Measurements from ENCODE around the gene ADK. TPM values are rescaled to one million over a fixed set of nuclear protein-coding genes. Genes with fewer than 3 reads are reported as not detected.

Gene ADK
- polyA plus RNA-seq, 1 donor (not counting 4 experiments of a cell fraction or from before 2014, with no cell fraction given) = 139 TPM

DNA sequence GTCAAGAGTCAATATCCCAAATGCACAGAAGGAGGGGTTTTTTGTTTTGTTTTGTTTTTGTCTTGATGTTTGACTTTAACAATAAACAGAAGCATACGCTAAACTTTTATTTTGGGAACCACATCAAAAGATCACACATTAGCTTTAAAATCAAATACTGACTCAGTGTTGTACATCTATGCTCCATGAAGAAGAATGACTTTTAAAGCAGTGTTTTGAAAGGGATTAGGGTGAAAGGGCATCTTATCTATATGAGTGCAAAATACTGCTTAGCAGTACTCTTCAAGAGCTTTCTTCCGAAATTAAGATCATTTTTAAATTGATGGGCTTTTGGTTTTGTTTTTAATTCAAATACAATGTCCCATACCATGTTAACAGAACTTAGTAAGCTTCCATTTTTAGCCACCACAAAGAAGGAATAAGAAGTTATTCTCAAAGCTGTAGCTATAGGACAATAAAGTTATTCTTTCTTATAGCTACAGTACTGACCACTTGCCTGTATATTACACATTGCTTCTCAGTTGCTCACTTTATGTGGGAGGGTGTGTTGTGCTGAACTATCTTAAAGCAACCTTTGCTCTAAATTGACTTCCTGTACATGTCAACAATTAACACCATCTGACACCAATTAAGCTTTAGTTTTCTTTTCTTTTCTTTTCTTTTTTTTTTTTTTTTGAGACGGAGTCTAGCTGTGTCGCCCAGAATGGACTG, 531.1 kb downstream of the ADK start:
- no peak for FAIRE-seq
- peaks cover 0 to 2% of the 10 kb centered on the region in 2 experiments for H3K36me3 ChIP-seq (ENCODE audit: control insufficient read depth in 2 of 2, extremely low read depth in 1 of 2, insufficient read depth in 2 of 2, low read length in 2 of 2)

DNA sequence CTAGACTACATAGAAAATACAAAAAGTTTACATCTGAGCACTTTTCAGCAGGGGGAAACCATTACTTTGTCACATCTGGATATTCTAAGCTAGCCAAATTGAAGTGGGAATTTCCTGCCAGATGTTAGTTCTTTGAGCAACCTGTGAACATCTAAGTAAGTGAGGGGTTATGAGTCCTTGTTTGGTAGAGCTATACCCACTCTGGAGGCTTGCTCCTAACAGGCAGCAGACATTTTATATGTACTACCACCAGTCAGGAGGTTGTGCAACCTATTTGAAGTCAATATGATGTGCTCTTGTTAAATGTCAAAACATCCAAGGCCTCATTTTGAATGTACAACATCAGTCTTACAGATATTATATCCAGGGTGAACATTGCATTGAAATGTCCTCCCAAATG, 532.0 kb downstream of the ADK start:
- TF ChIP-seq, protein P1, sequence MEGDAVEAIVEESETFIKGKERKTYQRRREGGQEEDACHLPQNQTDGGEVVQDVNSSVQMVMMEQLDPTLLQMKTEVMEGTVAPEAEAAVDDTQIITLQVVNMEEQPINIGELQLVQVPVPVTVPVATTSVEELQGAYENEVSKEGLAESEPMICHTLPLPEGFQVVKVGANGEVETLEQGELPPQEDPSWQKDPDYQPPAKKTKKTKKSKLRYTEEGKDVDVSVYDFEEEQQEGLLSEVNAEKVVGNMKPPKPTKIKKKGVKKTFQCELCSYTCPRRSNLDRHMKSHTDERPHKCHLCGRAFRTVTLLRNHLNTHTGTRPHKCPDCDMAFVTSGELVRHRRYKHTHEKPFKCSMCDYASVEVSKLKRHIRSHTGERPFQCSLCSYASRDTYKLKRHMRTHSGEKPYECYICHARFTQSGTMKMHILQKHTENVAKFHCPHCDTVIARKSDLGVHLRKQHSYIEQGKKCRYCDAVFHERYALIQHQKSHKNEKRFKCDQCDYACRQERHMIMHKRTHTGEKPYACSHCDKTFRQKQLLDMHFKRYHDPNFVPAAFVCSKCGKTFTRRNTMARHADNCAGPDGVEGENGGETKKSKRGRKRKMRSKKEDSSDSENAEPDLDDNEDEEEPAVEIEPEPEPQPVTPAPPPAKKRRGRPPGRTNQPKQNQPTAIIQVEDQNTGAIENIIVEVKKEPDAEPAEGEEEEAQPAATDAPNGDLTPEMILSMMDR (optimal IDR thresholded peaks at IDR 0.05 in 1 of 3, IDR thresholded peaks at IDR 0.05 in 1 of 3, conservative IDR thresholded peaks at IDR 0.05 in 1 of 3; ENCODE audit: extremely low read depth in 1 of 3, insufficient read depth in 2 of 3, low read length in 3 of 3) = no peak
- no peak for TF ChIP-seq EZH2 (IDR thresholded peaks at IDR 0.05; ENCODE audit: low read length)
- Histone ChIP-seq H3K4me2 (ENCODE audit: control insufficient read depth, extremely low read depth, insufficient read depth, low read depth, low read length) (no peak overlapping the region), H3K4me1 (ENCODE audit: control insufficient read depth, extremely low read depth, insufficient read depth, low read length) (no peaks in the 10 kb centered on the region), H2AFZ (ENCODE audit: control insufficient read depth, low read length) (no peak overlapping the region), H3K36me3 (ENCODE audit: control insufficient read depth in 2 of 2, extremely low read depth in 1 of 2, insufficient read depth in 2 of 2, low read length in 2 of 2) (peaks cover 0 to 2% of the 10 kb centered on the region in 2 experiments), H3K4me3 (ENCODE audit: control insufficient read depth in 2 of 3, extremely low read depth in 1 of 3, insufficient read depth in 2 of 3, low read depth in 1 of 3, low read length in 3 of 3) (no peak overlapping the region), H3K9ac (ENCODE audit: control insufficient read depth, extremely low read depth, insufficient read depth, low read length) (no peak overlapping the region), H3K27me3 (ENCODE audit: control insufficient read depth, extremely low read depth, insufficient read depth, low read length) (no peaks in the 10 kb centered on the region), H3K27ac (ENCODE audit: control insufficient read depth, insufficient read depth, low read length) (no peak overlapping the region), H4K20me1 (ENCODE audit: control insufficient read depth, extremely low read depth, insufficient read depth, low read length) (no peaks in the 10 kb centered on the region), H3K79me2 (ENCODE audit: control insufficient read depth, insufficient read depth, low read length) (no peaks in the 10 kb centered on the region), H3K9me3 (ENCODE audit: control insufficient read depth, low read depth, low read length) (no peaks in the 10 kb centered on the region), H3K9me1 (ENCODE audit: control insufficient read depth, extremely low read depth, insufficient read depth, low read length) (no peaks in the 10 kb centered on the region)
- no peak for FAIRE-seq
- no peak for DNase-seq (ENCODE audit: low read depth, low spot score)
- dilution Hi-C loops (cut with MboI; ENCODE audit: extremely low pct_ligation_motif_present, low sequenced_read_pairs) = no loop called here

More for the DNA sequence above, 531.1 kb downstream of the ADK start:
- TF ChIP-seq, protein P1 (optimal IDR thresholded peaks at IDR 0.05 in 1 of 3, IDR thresholded peaks at IDR 0.05 in 1 of 3, conservative IDR thresholded peaks at IDR 0.05 in 1 of 3; ENCODE audit: extremely low read depth in 1 of 3, insufficient read depth in 2 of 3, low read length in 3 of 3) = no peak
- no peak for TF ChIP-seq EZH2 (IDR thresholded peaks at IDR 0.05; ENCODE audit: low read length)
- Histone ChIP-seq H3K4me3 (ENCODE audit: control insufficient read depth in 2 of 3, extremely low read depth in 1 of 3, insufficient read depth in 2 of 3, low read depth in 1 of 3, low read length in 3 of 3) (no peak overlapping the region), H3K4me1 (ENCODE audit: control insufficient read depth, extremely low read depth, insufficient read depth, low read length) (no peaks in the 10 kb centered on the region), H3K79me2 (ENCODE audit: control insufficient read depth, insufficient read depth, low read length) (no peaks in the 10 kb centered on the region), H3K9ac (ENCODE audit: control insufficient read depth, extremely low read depth, insufficient read depth, low read length) (no peak overlapping the region), H3K27me3 (ENCODE audit: control insufficient read depth, extremely low read depth, insufficient read depth, low read length) (no peaks in the 10 kb centered on the region), H3K9me3 (ENCODE audit: control insufficient read depth, low read depth, low read length) (no peaks in the 10 kb centered on the region), H3K4me2 (ENCODE audit: control insufficient read depth, extremely low read depth, insufficient read depth, low read depth, low read length) (no peak overlapping the region), H3K9me1 (ENCODE audit: control insufficient read depth, extremely low read depth, insufficient read depth, low read length) (no peaks in the 10 kb centered on the region), H2AFZ (ENCODE audit: control insufficient read depth, low read length) (no peak overlapping the region), H3K27ac (ENCODE audit: control insufficient read depth, insufficient read depth, low read length) (no peak overlapping the region), H4K20me1 (ENCODE audit: control insufficient read depth, extremely low read depth, insufficient read depth, low read length) (no peaks in the 10 kb centered on the region)
- no peak for DNase-seq (ENCODE audit: low read depth, low spot score)
- dilution Hi-C loops (cut with MboI; ENCODE audit: extremely low pct_ligation_motif_present, low sequenced_read_pairs) = no loop called here
